AG08396 (cell line): ENCODE results near the gene GP1BA.

Experiments used
- DNase-seq: peaks from one replicate; pipeline ENCODE4 v3.0.0; 2012; ENCODE audit warnings: low spot score, mixed read lengths

The GP1BA gene

DNA sequence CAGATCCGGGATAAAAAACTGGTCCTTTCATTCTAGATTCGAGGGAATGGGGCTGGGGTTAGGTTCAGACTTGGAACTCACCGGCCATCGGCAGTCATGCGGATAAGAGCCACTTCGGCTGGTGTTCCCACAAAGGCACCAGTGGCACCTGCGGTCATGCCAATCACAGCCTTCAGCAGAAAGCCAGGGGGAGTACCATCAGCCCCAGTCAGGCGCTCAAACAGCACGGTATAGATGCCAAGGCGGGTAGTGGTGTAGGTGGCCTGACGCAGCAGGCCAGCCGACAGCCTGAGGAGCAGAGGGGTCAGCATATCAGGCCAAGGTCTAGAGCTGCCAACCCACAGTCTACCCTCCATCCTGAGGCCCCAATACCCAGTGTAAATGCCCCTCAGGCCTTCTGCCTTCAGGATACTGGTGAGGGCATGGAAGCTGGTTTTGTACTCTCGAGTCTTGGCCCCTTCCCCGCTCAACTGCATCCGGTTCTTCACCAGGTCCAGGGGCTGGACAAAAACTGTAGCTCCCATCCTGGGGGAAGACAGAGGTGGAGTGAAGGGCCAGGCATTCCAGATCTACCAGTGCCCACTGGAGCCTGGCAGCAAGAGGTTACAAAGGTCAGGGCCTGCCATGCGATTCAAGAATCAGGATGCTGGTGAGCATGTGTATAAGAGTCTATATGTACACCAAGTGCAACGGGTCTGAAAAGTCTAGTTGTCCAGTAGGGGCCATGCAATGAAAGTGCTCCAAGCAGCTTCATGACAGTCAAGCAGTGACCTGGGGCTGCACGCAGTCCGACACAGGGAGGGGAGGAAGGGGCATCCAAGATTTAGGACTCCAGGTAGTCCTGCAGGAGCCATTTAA is 6.8 kb downstream of the GP1BA start:
- DNase-seq, result no peak

DNA sequence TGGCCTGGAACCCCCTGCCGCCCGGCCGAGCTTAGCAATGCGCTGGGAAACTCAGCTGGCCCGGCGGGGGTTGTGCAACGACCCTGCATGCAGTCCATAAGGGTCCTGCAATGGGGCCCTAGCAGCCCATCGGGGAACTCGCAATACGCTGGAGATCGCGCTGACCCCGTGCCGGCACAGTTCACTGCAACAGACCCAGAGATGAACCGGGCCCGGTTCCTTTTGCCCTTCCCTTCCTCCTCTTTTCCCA is 7.4 kb downstream of the GP1BA start:
- DNase-seq, result no peak

DNA sequence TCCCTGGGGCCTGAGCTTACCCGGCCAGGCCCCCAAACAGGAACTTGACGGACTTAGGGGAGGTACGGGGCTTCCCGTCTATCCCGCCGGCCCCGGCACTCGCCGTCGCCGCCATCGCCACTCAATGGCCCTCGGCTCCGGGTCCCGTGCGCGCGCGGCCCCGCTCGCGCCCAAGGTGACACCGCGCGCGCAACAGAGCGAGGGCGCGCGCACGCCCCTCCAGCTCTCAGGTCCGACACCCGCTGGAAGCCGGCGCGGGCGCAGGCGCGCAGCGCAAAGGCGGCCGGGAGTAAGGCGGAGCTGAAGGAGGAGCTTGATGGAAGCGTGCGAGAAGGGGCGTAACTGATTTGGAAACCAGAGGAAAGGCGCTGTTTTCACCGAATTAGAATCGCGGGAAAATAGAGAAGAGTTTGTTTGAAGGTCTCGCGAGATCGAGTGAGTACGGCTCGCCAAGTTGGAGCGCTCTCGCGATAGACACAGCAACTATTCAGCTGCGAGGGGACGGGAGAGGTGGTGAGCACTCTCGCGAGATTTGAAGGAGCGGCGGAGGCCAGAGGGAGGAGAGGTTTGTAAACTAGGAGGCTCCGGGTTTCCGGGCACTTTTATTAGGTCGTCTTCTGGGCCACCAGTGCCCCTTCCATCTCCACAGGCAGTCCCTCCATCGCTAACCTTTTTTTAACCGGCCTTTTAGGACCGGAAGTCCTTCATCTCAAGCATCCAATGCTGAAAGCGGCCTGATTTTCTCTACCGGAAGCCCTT is 7.9 kb downstream of the GP1BA start, which contains the start of the genes RNF167 and SLC25A11:
Gene RNF167 (plus strand): TSS at position 473 of the 759 bp plus-strand sequence. CDS start 642 bp downstream, outside the sequence.
Gene SLC25A11 (minus strand): TSS at position 251 of the 759 bp plus-strand sequence. CDS start 136 bp downstream, at position 115.
- DNase-seq, result peak; percentile 98

DNA sequence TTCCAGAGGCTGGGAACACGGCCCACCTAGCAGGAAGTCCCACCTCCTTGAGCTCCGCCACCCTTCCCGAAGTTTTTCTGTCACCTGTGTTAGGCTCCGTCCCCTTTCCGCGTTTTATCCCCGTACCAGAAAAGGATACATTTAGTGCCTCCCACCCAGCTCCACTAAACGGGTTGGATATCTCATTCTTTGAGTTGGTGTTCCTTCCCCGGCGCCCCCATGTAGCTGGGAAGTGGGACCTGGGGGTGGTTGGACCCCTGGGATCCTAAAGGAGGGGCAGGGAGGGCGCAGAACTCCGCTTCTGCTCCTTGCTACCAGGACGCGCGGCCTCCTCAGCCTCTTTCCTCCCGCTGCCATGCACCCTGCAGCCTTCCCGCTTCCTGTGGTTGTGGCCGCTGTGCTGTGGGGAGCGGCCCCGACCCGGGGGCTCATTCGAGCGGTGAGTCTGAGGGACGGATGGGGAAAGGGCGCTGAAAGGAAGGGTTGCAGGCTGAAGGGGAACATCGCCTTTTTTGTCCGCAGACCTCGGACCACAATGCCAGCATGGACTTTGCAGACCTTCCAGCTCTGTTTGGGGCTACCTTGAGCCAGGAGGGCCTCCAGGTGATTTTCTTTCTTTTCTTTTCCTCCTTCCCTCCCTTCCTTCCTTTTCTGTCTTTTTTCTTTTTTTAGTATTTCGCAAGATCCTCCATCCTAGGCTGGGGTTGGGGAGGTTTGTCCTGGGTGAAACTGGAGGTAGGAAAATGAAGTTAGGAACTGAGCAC is 8.7 kb downstream of the GP1BA start:
- DNase-seq, result peak; percentile 77

DNA sequence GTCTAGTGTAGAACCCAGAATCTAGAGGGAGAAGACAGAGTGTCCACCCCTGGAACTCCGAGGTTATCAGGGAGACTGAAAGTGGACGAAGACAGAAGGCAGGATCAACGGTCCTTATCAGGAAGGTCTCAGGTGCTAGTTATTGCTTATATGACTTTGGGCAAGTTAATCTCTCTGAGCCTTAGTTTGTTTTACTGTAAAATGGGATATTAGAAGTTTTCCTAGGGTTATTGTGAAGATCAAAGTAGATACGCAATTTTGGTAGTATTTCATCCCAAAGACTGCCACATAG is 9.2 kb downstream of the GP1BA start:
- no peak for DNase-seq

DNA sequence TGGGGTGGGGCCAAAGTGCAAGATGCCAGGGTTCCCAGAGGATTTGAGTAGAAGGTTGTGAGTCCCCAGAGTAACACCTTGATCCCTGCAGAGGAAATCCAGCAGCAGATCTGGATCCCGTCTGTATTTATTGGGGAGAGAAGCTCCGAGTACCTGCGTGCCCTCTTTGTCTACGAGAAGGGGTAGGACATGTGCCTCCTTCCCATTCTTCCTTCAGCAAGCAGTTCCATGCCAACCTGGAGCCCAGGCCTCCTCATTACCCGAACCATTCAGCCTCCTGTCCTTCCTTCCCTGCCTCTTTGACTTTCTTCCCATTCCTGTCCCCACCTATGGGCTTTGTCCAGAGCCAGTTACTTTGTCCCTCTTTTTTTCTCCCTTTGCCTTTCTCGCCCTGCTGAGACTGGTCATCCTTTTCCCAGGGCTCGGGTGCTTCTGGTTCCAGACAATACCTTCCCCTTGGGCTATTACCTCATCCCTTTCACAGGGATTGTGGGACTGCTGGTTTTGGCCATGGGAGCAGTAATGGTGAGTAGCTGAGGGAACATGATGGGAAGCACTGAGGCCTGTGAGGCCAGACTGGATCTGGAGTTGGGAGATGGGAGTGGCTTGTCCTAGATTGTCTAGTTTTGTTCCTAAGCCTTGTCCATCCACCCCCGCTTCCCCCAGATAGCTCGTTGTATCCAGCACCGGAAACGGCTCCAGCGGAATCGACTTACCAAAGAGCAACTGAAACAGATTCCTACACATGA is 10.9 kb downstream of the GP1BA start:
- DNase-seq, result no peak

DNA sequence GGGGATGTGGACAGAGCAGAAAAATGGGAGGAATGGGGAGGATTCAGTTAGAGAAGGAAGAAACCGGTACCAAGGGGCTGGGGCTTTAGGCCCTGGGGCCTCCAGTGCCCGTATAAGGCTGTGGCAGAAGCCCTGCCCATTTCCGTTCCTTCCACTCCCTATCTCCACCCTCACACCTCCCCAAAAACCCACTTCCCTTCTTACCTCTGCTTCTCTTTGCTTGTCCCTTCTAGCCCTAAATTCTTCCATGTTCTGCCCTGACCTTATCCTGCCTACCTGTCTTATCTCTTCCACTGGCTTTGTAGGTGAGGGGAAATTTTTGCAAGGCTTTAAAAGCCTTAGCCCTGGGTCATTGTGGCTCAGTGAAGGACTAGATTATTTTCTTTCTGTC is 12.1 kb downstream of the GP1BA start:
- no peak for DNase-seq

DNA sequence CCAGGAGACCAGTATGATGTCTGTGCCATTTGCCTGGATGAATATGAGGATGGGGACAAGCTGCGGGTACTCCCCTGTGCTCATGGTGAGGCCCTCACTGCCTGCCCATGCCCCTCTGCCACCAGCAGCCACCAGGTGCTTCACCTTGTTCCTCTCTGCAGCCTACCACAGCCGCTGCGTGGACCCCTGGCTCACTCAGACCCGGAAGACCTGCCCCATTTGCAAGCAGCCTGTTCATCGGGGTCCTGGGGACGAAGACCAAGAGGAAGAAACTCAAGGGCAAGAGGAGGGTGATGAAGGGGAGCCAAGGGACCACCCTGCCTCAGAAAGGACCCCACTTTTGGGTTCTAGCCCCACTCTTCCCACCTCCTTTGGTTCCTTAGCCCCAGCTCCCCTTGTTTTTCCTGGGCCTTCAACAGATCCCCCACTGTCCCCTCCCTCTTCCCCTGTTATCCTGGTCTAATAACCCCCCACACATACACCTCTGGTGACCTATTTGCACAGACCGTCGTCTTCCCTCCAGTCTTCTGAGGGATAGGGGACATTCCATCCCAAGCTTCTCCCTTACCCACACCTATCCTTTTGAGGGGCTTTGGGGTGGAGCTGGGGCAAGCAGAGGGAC is 12.6 kb downstream of the GP1BA start:
- no peak for DNase-seq

DNA sequence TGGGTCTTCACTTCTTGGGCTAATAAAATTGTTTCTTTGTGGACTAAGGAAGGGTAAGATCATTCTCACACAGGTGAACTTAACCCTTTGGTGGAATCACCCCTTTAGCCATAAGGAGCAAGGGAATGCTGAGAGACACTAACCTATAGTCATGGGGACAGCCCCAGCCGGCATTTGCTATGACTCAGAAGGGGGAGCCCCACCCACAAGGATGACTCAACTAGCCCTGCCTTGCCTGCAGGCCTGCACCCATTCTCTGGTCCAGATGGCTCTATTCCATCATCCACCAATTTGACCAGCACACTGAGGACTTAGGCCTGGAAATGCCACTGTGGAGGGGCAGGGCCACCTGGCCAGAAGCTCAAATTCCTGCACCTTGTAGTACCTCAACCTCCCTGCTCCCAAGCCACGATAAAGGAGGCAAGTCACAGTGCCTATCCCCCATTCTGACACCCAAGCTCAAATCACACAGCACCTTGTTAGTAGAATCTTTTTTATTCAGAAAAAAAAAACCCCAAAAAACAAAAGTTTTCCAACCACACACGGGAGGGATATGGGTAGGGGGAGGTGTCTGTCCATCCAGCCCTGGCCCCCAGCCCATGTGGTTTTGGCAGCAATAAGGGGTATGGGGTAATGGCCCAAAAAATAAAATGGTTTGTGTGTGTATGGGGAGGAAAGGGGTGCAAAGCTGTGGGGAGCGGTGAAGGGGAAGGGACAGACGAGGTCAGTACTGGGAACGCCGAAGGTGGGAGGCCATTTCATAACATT is 13.3 kb downstream of the GP1BA start:
- DNase-seq, result peak; percentile 92

DNA sequence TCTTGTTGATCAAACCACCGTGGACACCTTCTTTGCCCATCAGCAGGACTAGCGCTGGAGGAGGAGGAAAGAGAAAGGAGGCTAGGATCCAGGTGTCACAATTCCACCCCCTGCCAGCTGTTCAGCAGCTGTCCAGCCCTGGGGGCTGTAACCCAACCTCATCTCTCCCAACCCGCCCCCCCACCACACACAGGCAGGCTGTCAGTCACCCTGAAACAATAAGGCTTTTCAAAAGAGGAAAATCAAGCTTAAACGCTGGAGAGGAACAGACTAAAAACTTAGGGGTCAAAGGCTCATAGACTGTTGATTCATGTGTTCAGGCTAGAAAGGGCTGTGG is 13.8 kb downstream of the GP1BA start:
- DNase-seq, result no peak

DNA sequence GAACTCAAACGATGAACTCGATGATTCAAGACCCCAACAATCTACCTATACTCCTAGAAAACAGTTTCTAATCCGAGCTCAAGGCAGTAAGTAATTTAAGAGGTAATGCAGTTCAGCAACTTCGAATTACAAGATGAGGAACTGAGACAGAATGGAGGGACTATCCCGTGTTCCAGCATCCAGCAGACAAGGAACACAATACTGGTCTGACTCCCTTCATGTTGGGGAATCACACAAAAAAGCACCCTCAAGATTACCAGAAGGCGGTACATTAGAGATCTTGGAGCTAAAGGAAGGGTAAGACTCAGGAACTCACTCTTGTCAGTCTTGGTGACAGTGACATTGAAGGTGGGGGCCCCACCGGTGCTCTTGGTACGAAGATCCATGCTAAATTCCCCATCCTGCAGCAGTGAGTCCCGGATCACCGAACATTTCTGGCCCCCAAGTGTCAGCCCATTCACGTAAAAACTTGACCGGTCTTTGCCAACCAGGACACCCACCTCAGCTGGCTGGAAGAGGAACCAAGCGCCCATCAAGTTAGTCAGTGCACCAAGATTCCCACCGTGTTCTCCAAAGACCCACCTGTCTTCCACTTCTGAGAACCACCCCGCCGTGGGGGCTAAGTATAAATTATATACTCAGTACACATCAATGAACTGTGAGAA is 14.4 kb downstream of the GP1BA start:
- no peak for DNase-seq

DNA sequence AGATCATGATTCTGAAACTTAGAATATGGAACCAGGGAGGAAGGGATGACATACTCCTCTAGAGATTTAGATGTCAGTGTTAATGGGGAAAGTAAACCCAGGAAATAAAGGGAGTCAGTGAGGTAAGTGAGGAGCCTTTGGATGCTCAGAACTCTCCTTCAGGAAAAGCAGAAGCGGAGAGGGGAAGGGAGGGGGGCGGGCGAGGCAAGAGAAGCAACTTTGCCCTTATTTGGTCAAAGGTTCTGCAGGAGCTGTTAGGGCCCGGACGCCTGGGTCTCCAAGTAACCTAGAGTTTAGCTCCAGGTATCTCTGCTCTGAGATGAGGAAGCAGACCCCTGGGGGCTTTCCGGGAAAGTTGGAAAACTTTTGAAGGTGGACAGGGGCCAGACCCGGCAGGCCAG is 14.9 kb downstream of the GP1BA start:
- no peak for DNase-seq

DNA sequence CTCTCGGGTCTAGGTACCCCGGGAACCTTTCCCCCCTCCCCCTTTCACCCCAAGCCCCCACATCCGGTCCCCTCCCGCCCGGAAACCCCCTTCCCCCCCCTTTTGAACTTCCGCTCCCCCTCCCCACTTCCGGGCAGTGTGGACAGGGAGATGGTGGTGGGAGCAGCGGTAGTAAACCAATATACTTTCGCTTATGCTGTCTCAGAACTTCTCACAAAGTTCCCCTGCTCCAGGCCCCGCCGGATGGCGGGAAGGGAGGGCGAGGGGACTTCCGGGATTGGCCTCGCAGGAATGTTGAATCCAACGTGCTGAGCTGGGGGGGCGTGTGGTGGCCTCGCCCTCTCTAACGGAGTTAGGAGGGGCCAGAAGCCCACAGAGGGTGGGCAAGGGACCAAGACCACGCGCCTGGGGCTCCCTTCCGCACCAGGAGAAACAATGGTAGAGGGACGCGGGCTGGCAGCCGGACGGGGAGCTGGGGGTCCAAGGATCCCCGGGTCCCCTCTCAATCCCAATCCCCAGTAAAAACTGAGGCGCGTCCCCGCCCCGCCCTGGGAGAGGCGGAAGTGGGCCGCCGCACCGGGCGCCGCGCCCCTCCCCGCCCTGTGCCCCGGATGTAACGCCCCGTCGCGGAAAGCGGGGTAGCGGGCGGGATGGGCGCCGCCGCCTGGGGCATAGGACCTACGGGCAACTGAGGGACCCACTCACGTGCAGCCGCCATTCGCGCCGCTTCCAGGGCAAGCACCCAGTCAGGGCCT is 15.5 kb downstream of the GP1BA start:
- DNase-seq, result peak; percentile 60

DNA sequence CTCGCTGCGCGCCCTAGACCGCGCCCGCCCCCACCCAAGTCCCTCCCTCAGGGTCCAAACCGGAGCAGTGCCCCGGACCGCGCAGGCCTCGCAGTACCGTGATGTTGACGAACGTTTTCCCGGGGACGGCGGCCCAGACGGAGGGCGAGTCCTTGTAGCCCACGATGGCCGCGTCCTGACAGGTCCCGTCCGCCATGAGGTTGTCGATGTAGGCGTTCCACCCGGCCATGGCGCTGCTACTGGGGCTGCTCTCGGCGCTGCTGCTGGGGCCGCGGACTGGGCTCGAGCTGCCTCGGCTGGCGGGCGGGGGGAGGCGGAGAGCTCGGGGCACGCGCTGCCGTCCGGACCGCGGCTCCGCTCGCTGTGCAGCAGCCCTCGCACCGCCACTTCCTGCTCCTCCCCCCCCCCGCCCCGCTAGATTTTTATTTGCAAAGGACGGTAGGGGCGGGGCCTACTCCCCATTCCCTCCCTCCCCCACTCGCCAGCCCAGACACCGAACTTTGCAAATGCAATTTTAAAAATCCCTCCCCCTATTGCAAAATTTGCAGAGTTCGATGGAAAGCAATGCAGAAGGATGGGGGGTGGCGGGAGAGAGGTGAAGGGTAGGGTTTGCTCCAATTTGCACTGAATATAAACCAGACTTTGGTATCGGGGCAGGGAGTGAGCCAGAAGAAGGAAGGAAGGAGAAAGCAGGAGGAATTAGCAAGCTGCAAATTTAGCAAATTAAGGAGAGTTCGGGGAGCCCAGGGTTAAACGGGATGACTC is 16.3 kb downstream of the GP1BA start, which contains the start of gene PFN1:
Gene PFN1 (minus strand): TSS at position 365 of the 765 bp plus-strand sequence. CDS start 136 bp downstream, at position 229.
- DNase-seq, result peak; percentile 94

DNA sequence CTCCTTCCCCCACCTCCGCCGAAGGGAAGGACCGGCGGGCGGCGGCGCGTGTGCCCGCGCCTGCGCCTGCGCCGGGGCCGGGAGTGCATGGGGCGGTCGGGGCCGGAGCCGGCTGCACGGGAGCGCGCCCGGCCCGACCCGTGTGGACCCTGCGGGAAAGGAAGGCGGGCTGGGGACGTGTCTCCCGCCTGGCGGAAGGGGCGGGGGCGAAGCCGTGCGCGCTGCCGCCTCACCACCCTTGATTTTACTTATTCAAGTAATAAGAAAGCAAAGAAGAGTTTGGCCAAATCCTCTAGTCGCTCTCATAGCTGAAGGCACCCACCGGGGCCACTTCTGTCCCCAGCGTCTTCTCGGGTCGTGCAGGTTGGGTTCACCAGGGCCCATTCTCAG is 16.8 kb downstream of the GP1BA start:
- peak; percentile 96 for DNase-seq

DNA sequence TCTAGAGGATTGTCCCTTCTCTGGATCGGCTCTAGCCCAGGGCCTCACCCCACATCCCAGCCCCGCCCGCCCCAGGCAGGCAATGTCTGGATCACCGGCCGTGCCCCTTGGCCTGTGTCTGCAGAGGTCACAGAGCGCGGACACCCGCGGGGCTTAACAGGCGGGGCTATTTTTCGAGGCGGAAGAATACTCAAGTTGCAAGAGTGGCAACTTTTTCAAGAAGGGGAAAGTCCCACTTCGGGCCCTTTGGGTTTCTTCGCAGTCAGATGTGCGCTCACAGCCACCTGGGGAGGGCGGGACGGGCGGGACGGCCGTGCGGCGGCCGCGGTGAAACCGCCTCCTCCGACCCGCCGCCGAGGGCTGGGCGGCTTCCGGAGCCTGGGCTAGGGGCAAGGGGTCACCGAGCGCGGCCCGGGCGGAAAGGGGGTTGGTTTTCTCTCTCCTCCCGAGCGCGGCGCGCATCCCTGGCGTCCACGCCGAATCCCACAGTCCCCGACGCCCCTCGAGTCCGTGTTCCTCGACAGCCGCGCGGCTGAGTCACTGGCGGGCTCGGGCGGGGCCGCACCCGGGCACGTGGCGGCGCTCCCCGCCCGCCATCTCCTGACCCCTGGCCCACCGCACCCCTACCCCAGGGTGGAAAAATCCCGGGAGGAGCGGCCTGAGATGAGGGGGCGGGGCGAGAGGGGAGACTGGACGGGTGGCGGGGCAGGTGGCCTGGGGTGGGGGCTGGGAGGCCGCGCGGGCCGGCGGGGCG is 17.4 kb downstream of the GP1BA start:
- DNase-seq, result peak; percentile 78

DNA sequence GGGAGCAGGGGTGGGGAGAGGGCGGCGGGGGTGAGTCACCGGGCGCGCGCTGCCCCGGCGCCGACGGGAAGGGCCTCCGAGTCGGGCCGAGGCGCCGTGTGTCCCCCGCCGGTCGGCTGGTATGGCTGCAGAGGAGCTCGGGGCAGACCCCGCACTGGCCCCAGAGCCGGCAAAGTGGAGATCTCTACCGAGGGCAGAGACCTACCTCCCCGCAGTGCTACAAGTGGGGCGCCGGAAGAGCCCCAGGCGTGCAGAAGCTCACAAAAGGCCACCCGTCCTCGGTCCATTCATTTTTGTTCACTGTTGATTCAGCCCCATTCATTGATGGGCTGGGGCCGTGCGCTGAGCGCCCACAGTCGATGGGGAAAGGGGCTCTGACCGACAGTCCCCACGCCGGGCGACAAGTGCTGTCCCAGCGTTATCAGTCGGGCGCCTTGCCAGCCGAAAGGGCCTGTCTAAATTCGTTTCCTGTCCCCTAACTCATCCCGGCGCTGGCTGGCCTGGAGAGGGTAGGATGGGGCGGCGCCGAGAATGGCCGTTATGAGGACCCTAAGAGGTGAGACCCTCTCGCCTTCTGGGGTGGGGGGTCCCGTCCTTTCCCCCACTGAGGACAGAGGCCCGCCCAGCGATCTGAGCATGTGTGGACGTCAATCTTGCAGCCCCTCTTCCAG is 18.1 kb downstream of the GP1BA start:
- no peak for DNase-seq
